K562 treated with DMSO at 1 percent for 24 hours (cell line): Measurements from ENCODE around the gene SLAIN2. TPM values are rescaled to one million over a fixed set of nuclear protein-coding genes. Genes with fewer than 3 reads are reported as not detected.

Experiments used
- total RNA-seq: library from RNA; unstranded; fragments of 300-600 nt; gene quantifications from 2 replicates; pipeline ENCODE4 v1.2.3, GENCODE V29; 2022; ENCODE audit warnings: low read depth; ENCODE audit not compliant: insufficient read depth

SLAIN2 gene
- 25.1 and 30.1 TPM in 2 replicates for total RNA-seq

DNA sequence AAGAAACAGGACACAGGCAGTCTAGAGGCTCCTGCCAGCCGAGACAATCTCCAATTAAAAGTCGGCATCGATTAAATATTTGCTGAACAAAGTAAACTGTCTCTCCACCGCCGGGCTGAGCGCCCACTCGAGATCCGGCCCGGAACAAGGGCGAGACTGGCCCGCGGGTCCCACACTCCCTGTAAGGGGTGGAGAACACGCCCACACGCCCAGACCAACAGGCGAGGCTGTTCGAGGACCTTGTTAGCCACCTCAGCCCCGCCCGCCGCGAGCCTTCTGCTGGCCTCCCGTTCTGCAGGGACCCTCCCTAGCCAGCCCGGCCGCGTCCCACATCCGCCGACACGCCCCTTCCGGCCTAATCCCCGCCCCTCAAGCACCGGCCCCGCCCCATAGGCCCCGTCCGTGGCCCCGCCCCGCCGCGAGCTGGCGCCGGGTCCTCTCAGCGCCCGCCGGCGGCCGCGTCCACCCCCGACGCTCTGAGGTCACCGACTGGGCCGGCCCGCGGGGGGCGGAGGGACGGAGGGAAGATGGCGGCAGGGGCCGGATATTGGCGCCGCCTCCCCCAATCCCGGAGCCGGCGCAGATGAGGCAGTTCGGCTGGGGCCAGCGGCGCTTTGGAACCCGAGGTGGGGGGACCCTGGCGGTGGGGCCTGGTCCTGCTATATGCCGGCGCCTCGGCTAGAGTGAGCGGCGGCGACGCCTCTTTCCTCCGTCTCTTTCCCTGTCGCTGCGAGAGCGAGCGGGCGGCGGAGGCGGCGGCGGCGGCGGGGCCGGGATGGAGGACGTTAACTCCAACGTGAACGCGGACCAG, at the start of gene SLAIN2:
Gene SLAIN2, plus strand, starts transcription at position 565 of the 811 bp plus-strand sequence. Its CDS starts 211 bp downstream, at position 776.

Other genes starting within 250 kb of the SLAIN2 start
- gene TXK, start 207.3 kb upstream of the SLAIN2 start, total RNA-seq, result 0.50 TPM in 1 of 2 replicates, not detected in the other
- 4.1 and 4.6 TPM in 2 replicates for gene TEC, start 71.7 kb upstream of the SLAIN2 start, total RNA-seq
- gene SLC10A4, start 141.8 kb downstream of the SLAIN2 start, total RNA-seq, result 12.7 and 12.9 TPM in 2 replicates
- 0.58 TPM in 1 of 2 replicates, not detected in the other for gene ZAR1, start 148.7 kb downstream of the SLAIN2 start, total RNA-seq